Upper lobe of left lung (tissue), 6 donors: Measurements from ENCODE around the gene MAEA. TPM values are rescaled to one million over a fixed set of nuclear protein-coding genes. Genes with fewer than 3 reads are reported as not detected.

Source experiments
- ATAC-seq, 2 donors: fragments of 200-7000 bp; cut with Tn5 transposase; one replicate each; pipeline ENCODE4 v1.9.1; 2022; ENCODE audit warnings: mild to moderate bottlenecking in 2 of 2, moderate library complexity in 2 of 2; ENCODE audit not compliant: low FRiP score in 2 of 2
- DNase-seq, 2 donors: peaks; one replicate each; pipeline ENCODE4 v3.0.0-alpha.2; 2019 to 2020
- H3K27ac ChIP-seq, 4 donors: fragments of 200-600 bp; sonication (generic); one replicate each; pipeline ENCODE4 v1.5.1; 2016 to 2019
- H3K27me3 ChIP-seq, 4 donors: fragments of 200-600 bp; sonication (generic); one replicate each; pipeline ENCODE4 v1.5.1; 2017 to 2019
- H3K36me3 ChIP-seq, 4 donors: fragments of 200-600 bp; sonication (generic); one replicate each; pipeline ENCODE4 v1.5.1; 2016 to 2019
- H3K4me1 ChIP-seq, 4 donors: fragments of 200-600 bp; sonication (generic); one replicate each; pipeline ENCODE4 v1.5.1; 2018 to 2019
- H3K4me3 ChIP-seq, 4 donors: fragments of 200-600 bp; sonication (generic); one replicate each; pipeline ENCODE4 v1.5.1; 2017 to 2019; ENCODE audit warnings: mild to moderate bottlenecking in 2 of 4, moderate library complexity in 1 of 4
- H3K9me3 ChIP-seq, 4 donors: fragments of 200-600 bp; sonication (generic); one replicate each; pipeline ENCODE4 v1.5.1; 2018 to 2019
- CTCF ChIP-seq, 6 experiments: fragments of 450-650 bp in 4 of 6; fragments of 200-600 bp in 2 of 6; sonication (generic) in 2 of 6; IDR thresholded peaks; one replicate each; pipeline ENCODE4 v1.5.1; 2016 to 2019; ENCODE audit warnings: antibody characterized with exemption in 6 of 6
- EP300 ChIP-seq, 4 donors: sonication (generic); formaldehyde crosslinking; IDR thresholded peaks; one replicate each; pipeline ENCODE4 v1.5.1; 2017; ENCODE audit warnings: antibody characterized with exemption in 4 of 4, control low read depth in 2 of 4
- POLR2A ChIP-seq, 4 donors: fragments of 450-650 bp; IDR thresholded peaks; one replicate each; pipeline ENCODE4 v1.5.1; 2016 to 2017; ENCODE audit warnings: antibody characterized with exemption in 4 of 4, mild to moderate bottlenecking in 2 of 4
- POLR2AphosphoS5 ChIP-seq, 2 donors: sonication (generic); formaldehyde crosslinking; IDR thresholded peaks; one replicate each; pipeline ENCODE4 v1.5.1; 2017; ENCODE audit warnings: antibody characterized with exemption in 2 of 2
- WGBS, 2 donors: methylation state at CpG; one replicate each; pipeline ENCODE4 v1.1.5; 2017 to 2018; 5-methylcytosine and 5-hydroxymethylcytosine counted together
- total RNA-seq, 6 donors: library from RNA; depleted of rRNA in 4 of 6; stranded (reverse); fragments of >200 nt in 4 of 6; gene quantifications; one replicate each; pipeline versions ENCODE4 v1.1.0 to v1.2.1, GENCODE V29; 2016 to 2021
- donor health status: DM: no; HTN: no; CAD: no; lungs with moderate emphysema.
- donor health status: DM: no; HTN: yes; CAD: no; lungs with severe emphysema.

Gene MAEA
- total RNA-seq, 6 donors from 2014 or later, result 58.5 to 289 (median 73.0) TPM

- H3K4me1 ChIP-seq, result peaks cover 0 to 9% (median 8%) of the 10 kb centered on the region in 4 donors
- no peaks in the 10 kb centered on the region for H3K27me3 ChIP-seq
- H3K36me3 ChIP-seq, result peaks cover 0 to 64% (median 13%) of the 10 kb centered on the region in 4 donors
- H3K27ac ChIP-seq, result no peak overlapping the region
- TF ChIP-seq POLR2AphosphoS5 (IDR thresholded peaks at IDR 0.05), result no peak
- TF ChIP-seq CTCF (IDR thresholded peaks at IDR 0.05), result no peak
- TF ChIP-seq EP300 (IDR thresholded peaks at IDR 0.05), result no peak
- no peak for TF ChIP-seq POLR2A (IDR thresholded peaks at IDR 0.05)
- DNase-seq, result peak in 1 of 2 donors; percentile 66
- H3K9me3 ChIP-seq, result no peaks in the 10 kb centered on the region
- no peak overlapping the region for H3K4me3 ChIP-seq
- 90 to 92% methylated on average over 8 to 10 of the region's 10 CpGs for WGBS, 2 donors
- no peak for ATAC-seq
Measured at GRCh38 chr4:1362046-1362445, 72.4 kb downstream of the MAEA start.

- TF ChIP-seq POLR2AphosphoS5 (IDR thresholded peaks at IDR 0.05), result no peak
- no peak for TF ChIP-seq EP300 (IDR thresholded peaks at IDR 0.05)
- no peak for TF ChIP-seq CTCF (IDR thresholded peaks at IDR 0.05)
- no peak for TF ChIP-seq POLR2A (IDR thresholded peaks at IDR 0.05)
- Histone ChIP-seq H3K4me1 (peaks cover 0 to 9% (median 8%) of the 10 kb centered on the region in 4 donors), H3K27ac (no peak overlapping the region), H3K4me3 (no peak overlapping the region), H3K9me3 (no peaks in the 10 kb centered on the region), H3K36me3 (peaks cover 0 to 59% (median 15%) of the 10 kb centered on the region in 4 donors), H3K27me3 (no peaks in the 10 kb centered on the region)
- 93 to 95% methylated on average over 12 to 16 of the region's 17 CpGs for WGBS, 2 donors
- DNase-seq (peak in 1 of 2 donors; percentile 55), ATAC-seq (no peak)
Measured at GRCh38 chr4:1362521-1362920, 72.8 kb downstream of the MAEA start.

GRCh38 chr4:1363513-1363912, 73.8 kb downstream of the MAEA start:
- Histone ChIP-seq H3K9me3 (no peaks in the 10 kb centered on the region), H3K4me1 (peaks cover 0 to 9% (median 8%) of the 10 kb centered on the region in 4 donors), H3K36me3 (peaks cover 0 to 56% (median 15%) of the 10 kb centered on the region in 4 donors), H3K27me3 (no peaks in the 10 kb centered on the region), H3K27ac (no peak overlapping the region), H3K4me3 (no peak overlapping the region)
- DNase-seq (no peak), ATAC-seq (no peak)
- TF ChIP-seq POLR2A (IDR thresholded peaks at IDR 0.05) (no peak), CTCF (IDR thresholded peaks at IDR 0.05) (no peak), POLR2AphosphoS5 (IDR thresholded peaks at IDR 0.05) (no peak), EP300 (IDR thresholded peaks at IDR 0.05) (no peak)
- WGBS, 2 donors, result 89 to 92% methylated on average over 11 of the region's 11 CpGs

GRCh38 chr4:1364217-1364616, 74.5 kb downstream of the MAEA start:
- no peak overlapping the region for H3K27ac ChIP-seq
- H3K4me1 ChIP-seq, result peaks cover 0 to 9% (median 8%) of the 10 kb centered on the region in 4 donors
- peaks cover 0 to 54% (median 14%) of the 10 kb centered on the region in 4 donors for H3K36me3 ChIP-seq
- H3K9me3 ChIP-seq, result no peaks in the 10 kb centered on the region
- ATAC-seq (no peak), DNase-seq (peak in 1 of 2 donors; percentile 53)
- 95 to 96% methylated on average over 5 to 11 of the region's 18 CpGs for WGBS, 2 donors
- H3K4me3 ChIP-seq, result no peak overlapping the region
- TF ChIP-seq EP300 (IDR thresholded peaks at IDR 0.05) (no peak), POLR2AphosphoS5 (IDR thresholded peaks at IDR 0.05) (no peak), CTCF (IDR thresholded peaks at IDR 0.05) (no peak), POLR2A (IDR thresholded peaks at IDR 0.05) (no peak)
- no peaks in the 10 kb centered on the region for H3K27me3 ChIP-seq

- 89 to 98% methylated on average over 12 to 13 of the region's 13 CpGs for WGBS, 2 donors
- Histone ChIP-seq H3K27ac (peak overlapping the region in 2 of 4 donors; percentile 15 to 52), H3K27me3 (no peaks in the 10 kb centered on the region), H3K36me3 (peaks cover 0 to 50% (median 13%) of the 10 kb centered on the region in 4 donors), H3K4me1 (peaks cover 0 to 9% (median 8%) of the 10 kb centered on the region in 4 donors), H3K4me3 (no peak overlapping the region), H3K9me3 (no peaks in the 10 kb centered on the region)
- TF ChIP-seq POLR2A (IDR thresholded peaks at IDR 0.05) (no peak), POLR2AphosphoS5 (IDR thresholded peaks at IDR 0.05) (no peak), CTCF (IDR thresholded peaks at IDR 0.05) (no peak), EP300 (IDR thresholded peaks at IDR 0.05) (no peak)
- no peak for ATAC-seq
- peak in 1 of 2 donors; percentile 61 for DNase-seq
Measured at GRCh38 chr4:1364748-1365147, 75.1 kb downstream of the MAEA start.
